ENCODE results near the gene KCNJ5.

KCNJ5 gene

DNA sequence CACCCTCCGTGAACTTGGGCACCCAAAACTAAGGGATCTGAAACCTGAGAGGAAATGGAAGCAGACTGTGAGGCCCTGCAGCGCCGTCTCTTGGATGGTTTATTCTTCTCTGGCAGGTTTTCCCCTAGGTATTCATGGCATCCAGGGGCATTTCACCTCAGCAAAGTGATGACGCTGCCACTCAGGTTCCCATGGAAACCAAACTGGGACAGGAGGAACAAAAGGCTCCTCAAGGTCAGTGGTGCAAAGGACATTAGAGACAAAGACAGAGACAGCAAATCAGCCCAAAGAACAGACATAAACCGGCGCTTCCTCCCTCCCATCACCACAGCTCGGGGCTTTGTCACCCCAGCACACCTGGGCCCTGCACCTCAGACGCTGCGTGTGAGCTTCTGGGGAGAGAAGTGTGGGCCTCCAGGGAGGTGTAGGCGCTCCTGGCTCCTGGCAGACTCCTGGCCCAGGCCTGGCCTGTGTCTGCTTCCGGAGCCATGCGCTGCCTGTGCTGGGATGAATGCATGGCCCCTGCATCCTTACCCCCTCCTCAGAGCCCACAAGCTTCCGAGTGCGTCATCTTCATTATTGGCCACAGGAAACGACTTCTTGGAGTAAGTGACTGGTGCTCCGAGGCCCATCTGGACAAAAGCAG is 45.6 kb downstream of the KCNJ5 start:
- DNase-seq, result no peak

DNA sequence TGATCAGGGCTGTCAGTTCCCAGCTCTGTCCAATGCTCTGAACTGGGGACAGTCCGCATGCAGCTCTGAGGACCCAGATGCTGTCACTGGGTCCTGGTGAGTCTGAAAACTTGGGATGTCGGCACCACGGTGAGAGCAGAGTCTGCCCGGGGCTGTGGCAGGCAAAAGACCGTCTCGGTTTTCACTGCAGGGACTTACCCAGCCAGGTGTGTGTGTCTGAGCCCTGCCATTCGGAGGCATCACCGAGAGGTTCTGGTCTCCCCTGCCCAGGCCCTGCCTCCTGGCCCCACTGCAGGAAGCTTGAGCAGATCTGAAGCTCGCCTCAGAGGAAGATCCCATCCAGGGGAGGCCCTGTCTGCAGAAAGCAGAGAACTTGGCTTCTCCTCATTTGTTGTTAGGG is 46.3 kb downstream of the KCNJ5 start:
- no peak for DNase-seq

DNA sequence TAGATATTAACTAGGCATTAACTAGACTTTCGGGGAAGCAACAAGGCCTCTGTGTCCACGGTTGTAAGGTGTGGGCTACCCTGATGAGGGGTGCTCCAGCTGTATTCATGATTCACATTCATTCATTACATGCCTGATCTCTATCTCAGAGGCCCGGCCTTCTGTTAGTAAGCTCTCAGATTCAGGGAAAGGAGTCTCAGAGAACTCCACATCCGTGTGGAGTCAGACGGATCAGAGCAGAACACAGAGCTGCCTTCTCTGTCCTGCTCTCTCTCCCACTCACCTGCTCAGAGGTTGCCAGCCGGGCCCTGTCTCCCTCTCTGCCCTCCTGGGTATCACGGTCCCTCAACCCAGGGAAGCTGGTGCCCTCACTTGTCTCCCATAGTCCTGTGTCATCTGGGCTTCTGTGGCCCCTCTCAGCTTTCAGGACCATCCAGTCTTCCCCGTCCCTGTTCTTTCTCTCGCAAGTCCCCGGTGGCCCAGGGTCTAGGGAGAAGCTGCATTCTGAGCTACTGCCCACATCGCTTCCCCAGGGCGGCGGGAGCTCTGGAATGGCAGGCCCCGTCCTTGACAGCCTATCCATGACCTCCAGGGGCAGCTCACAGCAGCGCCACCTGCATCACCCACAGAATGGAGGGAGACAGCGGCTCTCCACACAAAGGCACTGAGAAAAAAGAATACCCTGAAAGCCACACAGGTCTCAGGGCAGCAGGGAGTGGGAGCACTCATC is 47.2 kb downstream of the KCNJ5 start:
- no peak for DNase-seq

DNA sequence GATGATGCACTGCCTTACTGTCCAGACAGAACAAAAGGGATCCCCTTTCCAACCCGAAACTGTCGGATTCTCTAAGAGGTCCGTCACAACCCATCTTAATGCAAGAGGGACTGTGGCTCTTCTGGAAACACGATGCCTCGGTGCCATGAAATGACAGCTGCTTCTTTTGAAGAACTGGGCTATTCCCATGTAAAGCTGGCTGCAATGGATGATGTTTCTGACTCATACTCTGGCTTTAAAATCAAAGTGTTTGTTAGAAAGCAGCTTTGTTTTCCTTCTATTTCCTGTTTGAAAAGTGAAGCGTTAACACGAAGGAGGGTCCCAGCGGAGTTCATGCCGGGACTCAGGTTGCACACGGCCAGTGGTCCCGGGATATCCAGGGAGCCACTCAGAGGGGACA is 48.4 kb downstream of the KCNJ5 start:
- DNase-seq, result no peak

GRCh38 chr11:128940156-128940555 is 49.0 kb downstream of the KCNJ5 start:
- DNase-seq, result no peak

DNA sequence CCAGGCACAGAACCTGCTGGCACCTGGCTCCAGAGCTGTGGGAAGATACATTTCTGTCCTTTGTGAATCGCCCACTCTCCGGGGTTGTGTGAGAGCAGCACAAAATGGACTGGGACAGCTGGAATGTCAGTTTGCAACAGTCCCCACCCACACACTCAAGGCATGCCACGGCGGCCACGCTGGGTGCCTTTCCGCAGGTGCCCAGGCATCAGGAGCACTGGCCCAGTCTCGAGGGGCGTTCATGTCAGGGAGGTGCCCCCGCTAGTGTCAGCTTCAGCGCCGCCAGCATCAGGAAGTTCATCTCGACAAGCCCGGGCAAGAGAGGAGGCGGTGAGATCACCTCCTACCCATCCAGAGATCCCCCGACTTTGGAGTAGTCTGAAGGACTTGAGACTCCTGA is 49.4 kb downstream of the KCNJ5 start:
- no peak for DNase-seq

- DNase-seq, result no peak
Observed at GRCh38 chr11:128941110-128941509, 50.0 kb downstream of the KCNJ5 start.

DNA sequence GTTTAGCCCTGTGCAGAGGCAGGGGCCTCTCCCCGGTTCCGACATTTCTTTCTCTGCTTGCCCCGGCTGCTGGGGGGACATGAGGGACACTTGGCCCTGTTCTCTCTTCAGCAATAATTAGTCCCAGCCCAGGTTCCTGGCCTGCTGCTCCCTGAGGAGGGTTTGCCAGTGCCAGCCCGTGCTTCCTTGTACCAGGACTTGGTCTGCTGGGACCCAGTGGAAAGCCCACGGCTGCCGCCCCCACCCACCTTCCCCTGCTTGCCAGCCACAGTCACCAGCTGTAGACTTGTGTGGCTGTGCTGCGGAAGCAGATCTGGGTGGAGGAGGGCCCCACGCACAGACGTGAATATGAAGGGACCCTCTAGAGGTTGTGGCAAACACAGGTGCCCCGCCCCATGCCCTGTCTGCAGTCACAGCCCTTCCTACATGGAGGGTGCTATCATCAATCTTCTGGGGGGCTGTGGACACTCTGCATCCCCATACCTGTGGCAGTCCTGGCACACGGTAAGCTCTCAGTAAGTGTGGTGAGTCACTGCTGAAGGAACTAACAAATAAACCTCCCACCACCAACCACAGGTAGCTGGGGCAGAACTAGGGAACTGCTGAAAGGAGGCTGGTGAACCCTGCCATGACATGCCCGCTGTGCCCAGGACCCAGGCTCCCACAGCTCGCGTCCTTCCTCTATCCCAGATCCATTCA is 50.6 kb downstream of the KCNJ5 start:
- DNase-seq, result no peak

DNA sequence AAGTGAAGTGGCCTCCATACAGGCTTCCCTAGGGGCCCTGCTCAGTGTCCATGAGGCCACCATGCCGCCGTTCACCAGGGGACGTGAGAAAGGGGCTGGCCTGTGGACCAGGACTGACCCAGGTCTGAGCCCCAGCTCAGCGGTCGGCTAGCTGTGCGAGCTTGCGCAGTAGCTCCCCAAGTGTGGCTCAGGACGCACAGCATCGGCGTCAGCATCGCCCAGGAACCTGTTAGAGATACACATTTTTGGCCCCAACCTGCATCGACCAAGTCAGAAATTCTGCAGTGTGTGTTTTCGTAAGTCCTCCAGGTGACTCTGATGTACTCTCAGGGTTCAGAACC is 51.1 kb downstream of the KCNJ5 start:
- no peak for DNase-seq

DNA sequence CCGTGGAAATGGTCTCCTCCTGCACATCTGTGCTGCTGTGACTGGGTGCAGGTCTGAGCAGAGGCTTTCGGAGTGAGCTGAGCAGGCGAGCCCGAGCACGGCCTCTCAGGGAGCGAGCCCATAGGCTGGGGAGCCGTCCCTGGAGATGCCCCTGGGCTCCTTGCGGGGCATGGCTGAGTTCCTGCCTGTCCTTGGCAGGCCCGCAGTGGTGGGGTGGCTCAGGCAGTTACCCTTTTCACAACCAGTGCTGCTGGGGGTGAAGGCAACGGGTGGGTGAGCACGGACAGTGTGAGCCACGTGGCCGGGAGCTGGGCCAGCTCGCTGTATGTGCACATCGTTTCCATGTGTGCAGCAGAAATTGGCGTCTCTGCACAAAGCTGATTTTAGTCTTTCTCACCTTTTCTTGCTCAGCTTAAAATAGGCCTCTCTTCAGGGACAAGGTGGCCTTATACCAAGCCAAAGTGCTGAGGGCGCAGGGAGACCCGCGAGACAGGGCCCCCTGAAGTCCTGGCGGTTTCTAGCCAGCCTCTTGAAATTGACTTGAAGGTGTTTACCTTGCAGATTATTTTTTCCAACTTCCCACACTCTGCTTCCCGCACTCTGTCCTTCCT is 51.8 kb downstream of the KCNJ5 start, which contains the start of gene TP53AIP1:
TSS of gene TP53AIP1 (minus strand) at position 55 of the 611 bp plus-strand sequence. CDS start 5,053 bp downstream, outside the sequence.
- no peak for DNase-seq

DNA sequence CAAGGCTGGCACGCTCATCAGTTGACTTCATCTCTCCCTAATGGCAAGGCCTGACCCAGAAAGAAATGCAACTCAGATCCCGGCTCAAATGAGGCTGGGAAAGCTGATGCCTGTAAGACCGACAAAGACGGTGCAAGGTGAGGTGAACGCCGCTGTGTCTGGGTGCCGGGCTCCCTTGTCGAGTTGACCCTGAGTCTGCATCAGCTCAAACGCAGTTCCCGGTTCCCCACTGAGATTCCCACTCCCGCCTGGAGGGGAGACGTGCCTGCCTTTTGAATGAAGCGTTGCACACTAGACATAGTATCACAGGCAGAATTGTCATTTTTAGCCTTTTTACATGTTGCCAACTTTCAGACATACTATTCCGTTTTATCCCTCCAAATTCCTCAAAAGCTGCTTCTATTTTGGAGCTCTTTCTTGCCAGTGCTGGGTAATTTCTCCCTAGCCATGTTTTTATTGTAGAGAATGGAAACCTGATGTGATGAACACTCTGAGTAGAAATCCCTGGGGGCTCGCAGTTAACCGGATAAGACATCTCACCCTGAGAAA is 52.3 kb downstream of the KCNJ5 start:
- DNase-seq, result no peak

GRCh38 chr11:128946648-128947047 is 55.5 kb downstream of the KCNJ5 start:
- DNase-seq, result no peak

DNA sequence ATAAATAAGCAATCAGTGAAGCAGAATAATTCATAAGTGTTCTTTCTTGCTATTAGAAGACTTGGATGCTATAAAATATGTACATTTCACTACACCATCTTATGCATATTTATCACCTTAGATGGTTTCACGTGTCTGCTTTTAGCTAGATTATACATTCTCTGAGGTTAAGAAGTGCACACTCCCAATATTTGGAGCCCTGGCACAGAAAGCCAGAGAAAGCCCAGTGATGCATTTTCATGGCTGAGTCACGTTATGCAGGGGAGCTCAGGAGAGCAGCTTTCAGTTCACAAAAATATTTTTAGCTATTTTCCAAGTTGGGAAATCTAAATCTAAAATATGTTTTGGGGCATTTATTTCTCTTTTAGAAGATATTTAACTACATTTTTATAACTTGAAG is 56.6 kb downstream of the KCNJ5 start:
- no peak for DNase-seq

- DNase-seq, result no peak
Observed at GRCh38 chr11:128948583-128948982, 57.4 kb downstream of the KCNJ5 start.

- no peak for DNase-seq
Observed at GRCh38 chr11:128949791-128950454, 58.8 kb downstream of the KCNJ5 start.

DNA sequence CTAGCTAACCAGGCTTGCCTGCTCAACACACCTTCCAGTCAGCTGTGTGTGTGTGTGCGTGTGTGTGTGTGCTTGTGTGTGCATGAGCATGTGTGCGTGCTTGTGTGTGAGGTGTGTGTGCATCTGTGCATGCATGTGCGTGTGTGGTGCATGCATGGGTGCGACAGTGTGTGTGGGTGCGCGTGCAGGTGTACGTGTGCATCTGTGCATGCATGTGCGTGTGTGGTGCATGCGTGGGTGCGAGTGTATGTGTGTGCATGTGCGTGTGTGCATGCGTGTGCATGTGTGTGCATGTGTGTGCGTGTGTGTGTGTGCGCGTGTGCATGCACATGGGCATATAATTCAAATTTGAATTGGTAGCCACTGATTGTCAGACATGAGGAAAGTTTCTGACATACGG is 62.0 kb downstream of the KCNJ5 start:
- DNase-seq, result no peak

- DNase-seq, result no peak
Observed at GRCh38 chr11:128955636-128956035, 64.5 kb downstream of the KCNJ5 start.

GRCh38 chr11:128956401-128957201 is 65.4 kb downstream of the KCNJ5 start:
- DNase-seq, result peak; percentile 55

DNA sequence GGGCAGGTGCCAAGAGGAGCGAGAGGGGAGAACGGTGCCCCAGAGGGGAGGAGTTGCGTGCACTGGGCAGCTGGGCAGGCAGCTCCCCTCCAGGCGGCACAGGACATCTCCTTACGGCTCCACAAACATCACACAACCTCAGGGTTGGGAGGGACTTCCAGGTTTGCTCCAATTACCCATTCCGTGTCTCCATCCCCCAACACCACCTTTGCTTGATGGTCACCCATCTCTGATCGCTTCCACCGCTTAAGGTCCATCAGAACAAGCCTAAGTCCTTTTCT is 66.0 kb downstream of the KCNJ5 start:
- DNase-seq, result no peak

GRCh38 chr11:128961645-128962044 is 70.5 kb downstream of the KCNJ5 start:
- DNase-seq, result no peak

DNA sequence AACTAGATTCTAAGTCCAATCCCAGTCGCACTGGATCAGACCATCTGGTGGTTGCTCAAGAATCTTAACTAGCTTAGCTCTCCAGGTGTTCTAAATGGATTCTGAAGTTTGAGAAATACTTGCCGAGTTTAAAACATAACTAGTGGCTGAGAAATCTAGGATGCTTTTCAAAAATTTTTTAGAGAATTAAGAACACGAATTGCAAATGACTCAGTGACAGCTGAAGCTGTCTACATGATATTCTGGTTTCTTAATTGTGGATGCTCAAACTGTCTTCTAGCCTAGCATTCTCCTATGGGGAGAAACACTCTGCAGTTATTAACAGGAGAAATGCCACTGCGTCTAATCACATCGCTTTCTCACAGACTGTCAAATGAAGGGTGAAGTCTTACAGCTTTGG is 71.7 kb downstream of the KCNJ5 start:
- DNase-seq, result no peak

- no peak for DNase-seq
Observed at GRCh38 chr11:128963744-128964325, 72.7 kb downstream of the KCNJ5 start.
